Measurements from ENCODE around the gene ZNF860. TPM values are rescaled to one million over a fixed set of nuclear protein-coding genes. Genes with fewer than 3 reads are reported as not detected.

The ZNF860 gene
- under 1 TPM; 0.12 to 0.95 (median 0.44) TPM for total RNA-seq

DNA sequence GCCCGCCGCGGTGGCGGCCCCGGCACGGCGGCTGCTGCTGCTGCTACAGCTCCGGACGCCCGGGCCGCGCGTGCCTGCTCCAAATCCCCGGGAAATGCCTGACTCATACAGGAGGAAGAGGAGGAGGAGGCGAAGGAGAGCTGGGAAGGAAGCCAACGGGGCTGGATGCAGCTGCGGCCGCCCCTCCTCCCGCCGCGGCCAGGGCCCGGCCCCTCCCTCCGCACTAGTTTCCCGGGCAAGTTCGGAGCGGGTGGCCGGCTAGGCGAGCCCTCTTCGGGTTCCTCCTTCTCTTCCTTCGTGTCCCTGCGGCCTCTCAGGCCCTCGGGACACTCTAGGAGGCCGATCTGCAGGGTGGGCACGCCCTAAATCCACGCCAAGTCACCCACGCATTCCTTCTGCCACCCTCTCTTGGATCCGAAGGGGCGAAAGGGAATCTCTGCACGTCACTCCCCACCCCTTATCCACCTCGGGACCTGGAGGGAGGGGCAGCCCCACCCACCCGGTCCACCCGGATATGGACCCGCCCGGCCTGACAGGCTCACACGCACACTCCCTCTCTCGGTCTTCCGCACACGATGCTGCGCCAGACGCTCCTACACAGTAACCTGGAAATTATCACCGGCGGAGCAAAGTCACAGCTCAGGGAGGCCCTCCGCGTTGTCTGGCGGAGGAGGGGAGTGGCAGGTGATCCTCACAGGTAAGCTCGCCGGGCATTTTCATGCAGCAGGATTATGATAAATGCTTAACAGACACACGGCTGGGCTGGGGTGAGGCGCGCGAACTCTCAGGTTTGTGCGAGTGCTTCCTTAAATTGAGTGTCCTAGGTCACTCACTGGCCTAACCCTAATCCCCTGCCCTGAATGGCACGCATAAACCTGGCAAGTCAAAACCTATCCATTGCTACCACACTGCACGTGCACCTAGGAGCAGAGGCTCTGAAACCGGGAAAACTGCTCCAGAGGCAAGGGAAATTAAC lies at the start of gene ZNF860, which contains the start of gene OSBPL10:
Gene ZNF860, plus strand, starts transcription at position 545 of the 976 bp plus-strand sequence. CDS start 7,330 bp downstream, outside the sequence.
Gene OSBPL10, minus strand, starts transcription at position 57 of the 976 bp plus-strand sequence. CDS start 83 bp downstream, outside the sequence.
- DNase-seq (ENCODE audit: low spot score) (peak; percentile 55), ATAC-seq (ENCODE audit: low FRiP score) (peak; percentile 94)
- no peak for TF ChIP-seq CTCF (IDR thresholded peaks at IDR 0.05)

DNA sequence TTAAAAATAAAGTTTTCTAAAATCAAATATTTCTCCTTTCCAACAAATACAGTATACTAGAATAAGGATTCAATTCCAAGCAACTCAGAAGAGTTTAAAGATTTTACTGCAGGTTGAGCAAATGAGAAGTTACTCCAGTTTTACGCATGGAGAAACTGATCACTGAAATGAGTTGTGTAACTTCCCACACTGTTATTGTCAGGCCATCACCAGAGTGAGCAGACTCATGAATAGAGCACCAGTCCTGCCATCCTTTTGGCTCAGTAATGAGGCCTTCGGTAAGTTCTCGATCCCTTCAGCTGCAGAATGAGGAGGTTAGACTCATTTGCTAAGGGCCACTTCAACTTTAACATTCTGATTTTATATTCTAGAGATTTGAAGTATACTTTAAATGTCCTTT lies 48.6 kb upstream of the ZNF860 start:
- no peak for TF ChIP-seq CTCF (IDR thresholded peaks at IDR 0.05)
- DNase-seq (ENCODE audit: low spot score) (no peak), ATAC-seq (ENCODE audit: low FRiP score) (no peak)

DNA sequence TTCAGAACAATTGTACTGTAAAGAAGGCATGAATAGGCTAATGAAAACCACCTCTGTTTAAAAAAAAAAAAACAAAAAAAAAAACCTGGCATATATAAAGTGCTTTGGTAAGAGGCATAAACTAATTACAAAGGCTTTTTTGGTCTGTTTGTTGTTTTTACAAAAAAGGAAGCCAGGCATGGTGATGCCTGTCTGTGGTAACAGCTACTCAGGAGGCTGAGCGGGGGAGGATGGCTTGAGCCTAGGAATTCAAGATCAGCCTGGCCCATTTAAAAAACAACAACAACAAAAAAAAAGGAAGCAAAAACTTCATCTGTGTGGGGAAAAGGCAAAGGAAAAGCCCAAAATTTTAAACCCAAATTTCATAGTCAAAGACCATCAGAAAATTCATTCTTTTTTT lies 47.5 kb upstream of the ZNF860 start:
- DNase-seq (ENCODE audit: low spot score) (no peak), ATAC-seq (ENCODE audit: low FRiP score) (no peak)
- no peak for TF ChIP-seq CTCF (IDR thresholded peaks at IDR 0.05)

GRCh38 chr3:31934866-31935265 lies 46.7 kb upstream of the ZNF860 start:
- no peak for TF ChIP-seq CTCF (IDR thresholded peaks at IDR 0.05)
- ATAC-seq (ENCODE audit: low FRiP score) (no peak), DNase-seq (ENCODE audit: low spot score) (no peak)

DNA sequence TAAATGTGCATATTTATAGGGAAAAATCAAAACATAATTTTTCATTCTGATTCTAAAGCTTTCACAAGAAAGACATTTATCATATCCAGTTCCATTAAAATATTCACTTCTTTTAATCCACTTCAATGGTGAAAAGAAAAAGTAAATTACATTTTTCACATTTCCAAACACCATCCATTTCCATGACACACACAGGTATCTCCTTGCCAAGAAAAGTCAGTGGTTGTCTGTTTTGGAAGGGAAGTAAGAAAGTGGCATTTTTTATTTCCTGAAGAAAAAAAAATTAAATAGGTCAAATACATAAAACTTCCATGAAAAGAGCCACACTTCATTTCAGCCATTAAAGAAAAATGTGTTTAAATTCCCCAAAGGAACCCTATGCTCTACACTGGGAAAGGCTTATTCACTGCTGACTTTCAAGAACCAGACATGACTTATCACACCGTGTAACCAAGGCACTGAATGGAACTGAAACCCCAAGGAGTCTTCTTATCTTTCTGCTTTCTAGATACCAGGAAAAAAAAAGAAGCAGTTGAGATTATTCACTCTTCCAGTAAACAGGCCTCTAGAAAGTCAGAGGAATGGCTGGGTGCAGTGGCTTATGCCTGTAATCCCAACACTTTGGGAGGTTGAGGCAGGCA lies 45.0 kb upstream of the ZNF860 start:
- DNase-seq (ENCODE audit: low spot score) (no peak), ATAC-seq (ENCODE audit: low FRiP score) (peak; percentile 85)
- TF ChIP-seq CTCF (IDR thresholded peaks at IDR 0.05), result no peak

GRCh38 chr3:31937225-31937624 lies 44.3 kb upstream of the ZNF860 start:
- DNase-seq (ENCODE audit: low spot score) (no peak), ATAC-seq (ENCODE audit: low FRiP score) (no peak)
- no peak for TF ChIP-seq CTCF (IDR thresholded peaks at IDR 0.05)

All from omental fat pad (tissue), 4 donors.